ENCODE measurements around the gene SEC24D.

SEC24D gene

GRCh38 chr4:118821590-118822293 lies 14.2 kb downstream of the SEC24D start:
- no peak overlapping the region for H3K4me3 ChIP-seq (ENCODE audit: low read depth, low read length)

DNA sequence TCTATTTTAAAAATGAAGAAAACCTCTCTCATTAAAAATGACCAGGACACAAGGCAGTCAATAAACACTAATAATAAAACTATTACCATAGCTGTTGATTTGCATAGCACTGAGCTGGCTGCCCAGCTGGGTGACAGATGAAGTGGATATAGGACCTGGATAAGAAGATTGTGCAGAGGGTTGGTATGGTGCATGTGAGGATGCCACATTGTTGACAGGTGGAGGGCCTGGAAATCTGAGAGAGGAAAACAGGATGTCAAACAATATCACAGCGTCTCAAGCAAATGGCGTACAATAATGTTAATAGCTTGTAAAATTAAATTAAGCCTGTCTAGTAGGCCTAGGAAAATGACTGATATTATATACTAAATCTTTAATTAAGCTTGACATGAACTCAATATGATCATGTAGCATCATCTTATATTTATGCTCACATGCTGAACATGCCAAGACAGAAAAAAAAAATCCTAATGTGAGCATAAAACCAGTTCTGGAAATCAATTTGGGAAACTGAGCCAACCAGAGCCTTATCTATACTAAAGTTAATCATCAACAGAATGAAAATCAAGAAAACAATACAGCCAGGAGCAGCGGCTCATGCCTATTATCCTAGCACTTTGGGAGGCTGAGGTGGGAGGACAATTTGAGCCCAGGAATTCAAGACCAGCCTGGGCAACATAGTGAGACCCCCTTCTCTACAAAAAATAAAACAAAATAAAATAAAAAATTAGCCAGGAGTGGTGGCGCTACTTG lies 18.6 kb downstream of the SEC24D start:
- no peak overlapping the region for H3K4me3 ChIP-seq (ENCODE audit: low read depth, low read length)
- TF ChIP-seq CTCF (IDR thresholded peaks at IDR 0.05; ENCODE audit: borderline replicate concordance, insufficient read depth, low read depth, low read length): no peak

More at GRCh38 chr4:118821590-118822293, 14.2 kb downstream of the SEC24D start:
- no peak for TF ChIP-seq CTCF (IDR thresholded peaks at IDR 0.05; ENCODE audit: borderline replicate concordance, insufficient read depth, low read depth, low read length)

DNA sequence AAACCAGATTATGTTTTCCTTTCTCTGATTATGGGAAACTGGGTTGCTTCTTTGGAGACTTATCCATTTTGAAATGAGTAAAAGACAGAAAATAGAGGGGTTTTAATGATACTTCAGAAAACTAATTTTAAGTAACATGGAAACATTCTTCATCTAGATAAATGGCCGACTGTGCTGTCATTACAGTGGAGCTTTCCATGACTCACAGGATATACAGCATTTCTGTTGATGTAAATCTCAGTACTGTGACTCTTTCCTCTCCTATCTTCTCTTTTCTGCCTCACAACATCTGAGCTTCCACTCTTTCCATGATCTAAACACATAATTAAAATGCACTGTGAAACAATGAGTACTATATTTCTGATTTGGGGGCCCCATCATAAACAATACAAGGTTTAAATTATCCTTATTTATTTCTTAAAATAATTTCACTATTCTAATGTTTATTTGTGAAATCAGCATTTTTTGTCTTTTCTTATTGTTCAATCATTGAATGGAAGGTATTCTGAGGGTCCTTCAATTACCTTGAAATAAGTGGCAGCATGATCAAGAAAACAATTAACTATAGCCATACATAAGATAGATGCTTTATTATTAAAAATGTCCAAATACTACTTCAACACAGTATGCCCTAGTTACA lies 19.3 kb downstream of the SEC24D start:
- no peak overlapping the region for H3K4me3 ChIP-seq (ENCODE audit: low read depth, low read length)
- TF ChIP-seq CTCF (IDR thresholded peaks at IDR 0.05; ENCODE audit: borderline replicate concordance, insufficient read depth, low read depth, low read length): no peak

DNA sequence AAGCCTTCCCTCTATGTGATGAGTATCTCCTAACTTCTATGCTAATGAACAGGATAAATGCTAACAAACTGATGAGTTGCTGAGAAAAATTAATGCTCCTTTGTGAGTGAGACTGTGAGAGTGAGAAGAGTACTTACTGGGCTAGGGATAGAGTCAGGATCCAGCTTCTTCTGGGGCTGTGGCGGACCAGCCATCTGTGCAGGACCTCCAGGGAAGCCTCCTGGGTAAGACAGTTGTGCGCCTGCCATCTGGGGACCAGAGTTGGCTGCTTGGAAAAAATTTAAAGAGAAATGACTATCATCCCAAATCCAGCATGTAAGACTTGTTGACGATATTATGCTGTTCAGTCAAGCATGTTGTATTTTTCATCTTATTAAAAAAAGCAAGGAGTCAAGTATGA lies 21.0 kb downstream of the SEC24D start:
- H3K4me3 ChIP-seq (ENCODE audit: low read depth, low read length): no peak overlapping the region
- TF ChIP-seq CTCF (IDR thresholded peaks at IDR 0.05; ENCODE audit: borderline replicate concordance, insufficient read depth, low read depth, low read length): no peak

GRCh38 chr4:118814058-118814457 lies 21.9 kb downstream of the SEC24D start:
- no peak for TF ChIP-seq CTCF (IDR thresholded peaks at IDR 0.05; ENCODE audit: borderline replicate concordance, insufficient read depth, low read depth, low read length)
- H3K4me3 ChIP-seq (ENCODE audit: low read depth, low read length): no peak overlapping the region

- TF ChIP-seq CTCF (IDR thresholded peaks at IDR 0.05; ENCODE audit: borderline replicate concordance, insufficient read depth, low read depth, low read length): no peak
- no peak overlapping the region for H3K4me3 ChIP-seq (ENCODE audit: low read depth, low read length)
Measured at GRCh38 chr4:118813561-118813960, 22.4 kb downstream of the SEC24D start.

Measured in GM12875 (cell line).